Measurements from ENCODE around the gene SERPINB6.

GRCh38 chr6:2945153-2945452 is 26.3 kb downstream of the SERPINB6 start:
- TF ChIP-seq HMGXB4 (CRISPR knock-in tag; IDR thresholded peaks at IDR 0.05; ENCODE audit: borderline replicate concordance): no peak
- no peak for TF ChIP-seq CTCF (IDR thresholded peaks at IDR 0.05)
- no peak for TF ChIP-seq CHD2 (IDR thresholded peaks at IDR 0.05; ENCODE audit: low read length, partially characterized antibody)
- TF ChIP-seq POLR2A (IDR thresholded peaks at IDR 0.05; ENCODE audit: low read length): no peak
- no peak for TF ChIP-seq EP300 (IDR thresholded peaks at IDR 0.05)
- TF ChIP-seq USF2 (IDR thresholded peaks at IDR 0.05): no peak
- no peak for TF ChIP-seq PBX3 (IDR thresholded peaks at IDR 0.05)
- no peak for TF ChIP-seq RNF2 (IDR thresholded peaks at IDR 0.05; ENCODE audit: borderline replicate concordance, low read depth)
- TF ChIP-seq RFX5 (IDR thresholded peaks at IDR 0.05): no peak

Measured in A549 (cell line).